PC-3 (cell line): ENCODE results near the gene TRIM71. TPM values are rescaled to one million over a fixed set of nuclear protein-coding genes. Genes with fewer than 3 reads are reported as not detected.
"Not testable (repeated sequence)": the region's sequence is repeated elsewhere in the genome, so short reads cannot be mapped to it uniquely, and the experiment has no call there.

Experiments used
- ATAC-seq: fragments of 200-7000 bp; cut with Tn5 transposase; 2 replicates; pipeline ENCODE4 v1.9.1; 2020; ENCODE audit warnings: mild to moderate bottlenecking, moderate library complexity
- BruUV-seq: library from RNA; stranded (reverse); fragments of 400-500 nt; replicated peaks from 2 replicates; lab custom pipeline; 2021; lab: Mats Ljungman, UMichigan
- CTCF ChIA-PET: fragments of 300-600 bp; sonication (Branson Sonifier 250); formaldehyde crosslinking; loops from one replicate; lab custom pipeline; 2022; ENCODE audit warnings: antibody characterized with exemption; lab: Charles Lee
- POLR2A ChIA-PET: fragments of 300-600 bp; sonication (Branson Sonifier 250); formaldehyde crosslinking; loops from one replicate; lab custom pipeline; 2022; ENCODE audit warnings: antibody characterized with exemption; ENCODE audit not compliant: unreplicated experiment; lab: Charles Lee
- DNase-seq: peaks from one replicate; pipeline ENCODE4 v3.0.0-alpha.2; 2015
- H2AFZ ChIP-seq: fragments of 300-600 bp; sonication (generic); 2 replicates; pipeline ENCODE4 v1.6.0; 2016; ENCODE audit warnings: antibody characterized with exemption, low read length
- H3F3A ChIP-seq: fragments of 300-600 bp; sonication (generic); one replicate; pipeline ENCODE4 v1.6.0; 2017; ENCODE audit warnings: antibody characterized with exemption, low read length, control low read depth, mild to moderate bottlenecking; ENCODE audit not compliant: unreplicated experiment
- H3K27ac ChIP-seq: fragments of 300-600 bp; sonication (generic); 2 replicates; pipeline ENCODE4 v1.5.1; 2016; ENCODE audit warnings: mild to moderate bottlenecking, low read length
- H3K27me3 ChIP-seq: fragments of 300-600 bp; sonication (generic); 2 replicates; pipeline ENCODE4 v1.6.1; 2016; ENCODE audit warnings: low read length, mixed read lengths
- H3K36me3 ChIP-seq: fragments of 300-600 bp; sonication (generic); 2 replicates; pipeline ENCODE4 v1.6.1; 2016; ENCODE audit warnings: low read depth, mixed run types, low read length, mixed read lengths
- H3K4me1 ChIP-seq: fragments of 300-600 bp; sonication (generic); 2 replicates; pipeline ENCODE4 v1.5.1; 2016; ENCODE audit warnings: low read length; ENCODE audit not compliant: insufficient read depth
- H3K4me2 ChIP-seq: fragments of 300-600 bp; sonication (generic); 2 replicates; pipeline ENCODE4 v1.6.0; 2016; ENCODE audit warnings: low read length
- H3K4me3 ChIP-seq: fragments of 300-600 bp; sonication (generic); 2 replicates; pipeline ENCODE4 v1.5.1; 2016; ENCODE audit warnings: mild to moderate bottlenecking, low read length, mixed read lengths
- H3K79me2 ChIP-seq: fragments of 300-600 bp; sonication (generic); 2 replicates; pipeline ENCODE4 v1.6.1; 2017; ENCODE audit warnings: low read length, mixed read lengths
- H3K9ac ChIP-seq: fragments of 300-600 bp; sonication (generic); 2 replicates; pipeline ENCODE4 v1.6.0; 2016; ENCODE audit warnings: mild to moderate bottlenecking, low read length
- H3K9me2 ChIP-seq: fragments of 300-600 bp; sonication (generic); replicated peaks from 2 replicates; pipeline ENCODE4 v1.6.1; 2016; ENCODE audit warnings: mixed run types, low read length, mixed read lengths
- H3K9me3 ChIP-seq: fragments of 300-600 bp; sonication (generic); 2 replicates; pipeline ENCODE4 v1.6.1; 2016; ENCODE audit warnings: low read length, mixed read lengths
- H4K20me1 ChIP-seq: fragments of 300-600 bp; sonication (generic); 2 replicates; pipeline ENCODE4 v1.6.1; 2016; ENCODE audit warnings: low read length, mixed read lengths
- CTCF ChIP-seq: fragments of 300-600 bp; sonication (generic); conservative IDR thresholded peaks from 2 replicates; pipeline ENCODE4 v1.5.1; 2017; ENCODE audit warnings: antibody characterized with exemption, low read depth, mild to moderate bottlenecking, low read length
- EZH2 ChIP-seq: fragments of 300-600 bp; sonication (generic); IDR thresholded peaks from one replicate; pipeline ENCODE4 v1.6.1; 2017; ENCODE audit warnings: antibody characterized with exemption, mild to moderate bottlenecking, low read length; ENCODE audit not compliant: unreplicated experiment
- EZH2phosphoT487 ChIP-seq: fragments of 300-600 bp; sonication (generic); IDR thresholded peaks from 2 replicates; pipeline ENCODE4 v1.6.1; 2018; ENCODE audit warnings: mild to moderate bottlenecking, antibody characterized with exemption, low read length, borderline replicate concordance
- intact Hi-C: fragments of 100-400 bp; cut with micrococcal nuclease; formaldehyde crosslinking; loops from 2 replicates; pipeline ENCODE4 v1.9.0; 2023
- total RNA-seq: library from RNA; depleted of rRNA; stranded (reverse); fragments of >200 nt; gene quantifications from 2 replicates; pipeline ENCODE4 v1.2.3, GENCODE V29; 2014

TRIM71 gene
- total RNA-seq, 1 experiment from 2014 or later = 0.11 TPM

GRCh38 chr3:32934150-32934742, 116.4 kb downstream of the TRIM71 start:
- TF ChIP-seq EZH2phosphoT487 (no peak), CTCF (peak; percentile 88)
- no TSS peak for BruUV-seq
- DNase-seq (peak; percentile 63), ATAC-seq (no peak)
- H3K36me3 ChIP-seq = no peaks in the 10 kb centered on the region
- H4K20me1 ChIP-seq = no peaks in the 10 kb centered on the region
- peak overlapping the region; percentile 28; the same call in 1 of the 2 replicates for H2AFZ ChIP-seq
- no peak overlapping the region for H3K9ac ChIP-seq
- no peak overlapping the region for H3K27ac ChIP-seq
- no peaks in the 10 kb centered on the region for H3K27me3 ChIP-seq
- CTCF ChIA-PET = no interaction called here
- no peaks in the 10 kb centered on the region for H3K79me2 ChIP-seq
- no peak overlapping the region for H3K4me3 ChIP-seq
- intact Hi-C loops = loop anchor here (1.0 to 10.0 kb wide), 3 partner anchors 153 to 419 kb away; no protein-coding TSS in a partner anchor
- POLR2A ChIA-PET = no interaction called here
- no peaks in the 10 kb centered on the region for H3K9me3 ChIP-seq
- no peaks in the 10 kb centered on the region for H3K9me2 ChIP-seq
- no peak overlapping the region for H3K4me2 ChIP-seq
- H3K4me1 ChIP-seq = peaks cover 4% of the 10 kb centered on the region; the same call in 1 of the 2 replicates
- H3F3A ChIP-seq = no peaks in the 10 kb centered on the region

GRCh38 chr3:32937331-32937730, 119.5 kb downstream of the TRIM71 start:
- H3F3A ChIP-seq = no peaks in the 10 kb centered on the region
- H3K4me1 ChIP-seq = peaks cover 4% of the 10 kb centered on the region; the same call in 1 of the 2 replicates
- H3K27me3 ChIP-seq = no peaks in the 10 kb centered on the region
- POLR2A ChIA-PET = no interaction called here
- H3K4me3 ChIP-seq = no peak overlapping the region
- intact Hi-C loops = loop anchor here (10.0 kb wide), 1 partner anchor 423 kb away; no protein-coding TSS in a partner anchor
- ATAC-seq (peak; percentile 89), DNase-seq (peak; percentile 24)
- no peak overlapping the region for H3K9ac ChIP-seq
- H3K9me3 ChIP-seq = no peaks in the 10 kb centered on the region
- BruUV-seq = no TSS peak
- H3K36me3 ChIP-seq = no peaks in the 10 kb centered on the region
- no peaks in the 10 kb centered on the region for H3K79me2 ChIP-seq
- H3K4me2 ChIP-seq = no peak overlapping the region
- H2AFZ ChIP-seq = 0 out of 2 replicates have a peak overlapping the region, but pooled peaks have one; percentile 16
- no peak for TF ChIP-seq EZH2
- no peak for TF ChIP-seq EZH2phosphoT487
- TF ChIP-seq CTCF = no peak
- H4K20me1 ChIP-seq = no peaks in the 10 kb centered on the region
- CTCF ChIA-PET = no interaction called here
- no peak overlapping the region for H3K27ac ChIP-seq
- H3K9me2 ChIP-seq = no peaks in the 10 kb centered on the region

GRCh38 chr3:32939531-32940284, 121.9 kb downstream of the TRIM71 start:
- H3K27me3 ChIP-seq, CTCF ChIA-PET, H3K27ac ChIP-seq, ATAC-seq, H3K9ac ChIP-seq, BruUV-seq, H3K4me1 ChIP-seq, H4K20me1 ChIP-seq, H3K9me3 ChIP-seq, H3K9me2 ChIP-seq, H3K4me2 ChIP-seq, POLR2A ChIA-PET, H3F3A ChIP-seq, H3K36me3 ChIP-seq, H3K79me2 ChIP-seq, H2AFZ ChIP-seq, DNase-seq, H3K4me3 ChIP-seq: not testable (repeated sequence)
- intact Hi-C loops = loop anchor here (10.0 kb wide), 1 partner anchor 425 kb away; no protein-coding TSS in a partner anchor
